Tongue (tissue), 2 donors: Measurements from ENCODE around the gene SEC16A. TPM values are rescaled to one million over a fixed set of nuclear protein-coding genes. Genes with fewer than 3 reads are reported as not detected.

Source experiments
- DNase-seq: peaks from one replicate; pipeline ENCODE4 v3.0.0-alpha.2; 2015
- total RNA-seq: library from RNA; depleted of rRNA; stranded (reverse); fragments of >200 nt; gene quantifications from one replicate; pipeline ENCODE4 v1.2.3, GENCODE V29; 2014

Gene SEC16A
- total RNA-seq, 1 donor from 2014 or later: 29.4 TPM

- DNase-seq: no peak
These were observed 35.1 kb upstream of the SEC16A start for GRCh38 chr9:136517950-136518349.

DNA sequence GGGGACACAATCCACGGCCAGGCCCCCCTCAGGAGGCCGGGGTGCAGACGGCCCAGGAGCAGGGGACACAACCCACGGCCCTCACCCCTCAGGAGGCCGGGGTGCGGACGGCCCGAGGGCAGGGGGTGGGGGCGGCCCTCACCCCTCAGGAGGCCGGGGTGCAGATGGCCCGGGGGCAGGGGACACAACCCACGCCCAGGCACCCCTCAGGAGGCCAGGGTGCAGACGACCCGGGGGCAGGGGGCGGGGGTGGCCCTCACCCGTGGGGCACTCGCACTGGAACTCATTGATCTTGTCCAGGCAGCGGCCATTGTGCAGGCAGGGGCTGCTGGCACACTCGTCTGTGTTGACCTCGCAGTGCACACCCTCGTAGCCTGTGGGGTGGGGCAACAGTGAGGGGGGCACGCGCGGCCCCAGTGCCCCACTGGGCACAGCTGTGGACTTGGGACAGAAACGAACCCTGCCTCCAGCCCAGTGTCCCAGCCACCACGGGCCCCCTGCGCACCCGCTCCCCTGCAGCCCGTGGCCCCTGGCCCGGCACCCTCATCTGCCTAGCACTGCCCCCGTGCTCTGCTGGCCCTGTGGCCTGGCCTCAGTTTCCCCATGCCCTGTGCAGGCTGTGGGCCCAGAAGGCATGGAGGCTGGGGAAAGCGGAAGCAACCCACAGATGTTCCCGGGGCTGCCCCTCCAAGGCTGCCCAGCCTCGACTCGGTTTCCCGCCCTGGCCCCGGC, 34.3 kb upstream of the SEC16A start:
- DNase-seq: no peak

DNA sequence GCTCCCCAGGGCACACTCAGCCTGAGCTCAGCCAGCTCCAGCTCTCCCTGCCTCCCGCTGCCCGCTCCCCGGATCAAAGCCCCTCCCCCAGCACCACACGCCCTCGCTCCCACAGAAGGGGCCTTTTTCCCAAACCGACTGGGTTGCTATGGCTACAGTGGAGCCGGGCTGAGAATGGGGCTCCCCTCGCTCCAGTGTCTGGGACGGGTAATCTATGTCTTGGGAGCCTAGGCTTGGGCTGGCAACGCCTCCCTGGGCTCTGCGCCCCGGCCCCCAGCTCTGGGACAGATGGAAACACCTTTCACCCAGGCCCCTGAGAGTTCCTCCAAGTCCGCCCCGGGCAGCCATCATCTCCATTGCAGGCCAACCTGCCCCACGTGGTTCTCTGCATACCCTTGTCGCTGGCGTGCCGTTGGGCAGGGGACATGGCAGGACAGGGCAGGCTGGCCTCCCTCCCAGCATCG, 33.4 kb upstream of the SEC16A start:
- no peak for DNase-seq

GRCh38 chr9:136515276-136515675, 32.4 kb upstream of the SEC16A start:
- no peak for DNase-seq

DNA sequence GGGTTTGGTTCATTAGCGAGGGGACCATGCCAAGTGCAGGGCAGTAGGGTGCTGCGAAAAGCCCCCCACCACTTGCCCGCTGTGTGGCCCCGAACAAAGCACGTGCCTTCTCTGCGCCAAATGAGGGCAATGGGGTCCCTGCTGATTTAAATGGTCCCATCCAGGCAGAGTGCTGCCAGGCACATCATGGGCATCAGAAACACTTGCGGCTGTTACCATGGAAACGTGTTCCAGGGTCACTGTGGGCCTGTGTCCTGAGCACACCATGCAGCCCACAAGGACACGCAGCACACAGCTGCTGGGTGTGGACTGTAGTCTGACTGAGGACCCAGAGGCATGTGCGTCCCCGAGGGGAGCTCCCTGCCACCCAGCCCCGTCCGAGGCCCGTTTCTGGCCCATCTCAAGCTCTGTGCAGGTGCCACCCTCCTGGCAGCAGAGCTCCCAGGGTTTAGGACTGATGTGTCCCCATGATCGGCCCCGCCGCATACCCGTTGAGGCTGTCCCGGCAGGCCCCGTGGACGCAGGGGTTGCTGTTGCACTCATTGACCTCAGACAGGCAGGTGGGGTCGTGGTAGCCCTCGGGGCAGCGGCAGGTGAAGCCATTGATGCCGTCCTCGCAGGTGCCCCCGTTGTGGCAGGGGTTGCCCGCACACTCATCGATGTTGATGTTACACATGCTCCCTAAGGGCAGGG, 31.3 kb upstream of the SEC16A start:
- no peak for DNase-seq

GRCh38 chr9:136513191-136513590, 30.4 kb upstream of the SEC16A start:
- DNase-seq: no peak

DNA sequence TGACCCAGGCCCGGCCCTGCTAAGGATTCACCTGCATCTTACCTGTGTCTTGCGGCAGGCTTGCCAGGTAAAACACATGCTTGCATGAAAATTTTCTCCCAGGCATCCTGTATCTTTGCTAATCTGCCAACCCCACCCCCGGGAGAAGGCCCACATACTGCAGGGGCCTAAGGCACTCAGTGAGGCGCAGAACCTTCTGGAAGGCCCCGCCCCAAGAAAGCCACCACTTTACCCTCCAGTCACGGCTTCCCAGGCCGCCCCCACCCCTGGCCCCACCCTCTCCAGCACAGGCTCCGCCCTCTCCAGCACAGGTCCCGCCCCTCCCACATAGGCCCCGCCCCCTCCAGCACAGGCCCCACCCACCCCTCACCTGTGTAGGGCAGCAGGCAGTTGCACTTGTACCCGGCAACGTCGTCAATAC, 29.8 kb upstream of the SEC16A start:
- no peak for DNase-seq

DNA sequence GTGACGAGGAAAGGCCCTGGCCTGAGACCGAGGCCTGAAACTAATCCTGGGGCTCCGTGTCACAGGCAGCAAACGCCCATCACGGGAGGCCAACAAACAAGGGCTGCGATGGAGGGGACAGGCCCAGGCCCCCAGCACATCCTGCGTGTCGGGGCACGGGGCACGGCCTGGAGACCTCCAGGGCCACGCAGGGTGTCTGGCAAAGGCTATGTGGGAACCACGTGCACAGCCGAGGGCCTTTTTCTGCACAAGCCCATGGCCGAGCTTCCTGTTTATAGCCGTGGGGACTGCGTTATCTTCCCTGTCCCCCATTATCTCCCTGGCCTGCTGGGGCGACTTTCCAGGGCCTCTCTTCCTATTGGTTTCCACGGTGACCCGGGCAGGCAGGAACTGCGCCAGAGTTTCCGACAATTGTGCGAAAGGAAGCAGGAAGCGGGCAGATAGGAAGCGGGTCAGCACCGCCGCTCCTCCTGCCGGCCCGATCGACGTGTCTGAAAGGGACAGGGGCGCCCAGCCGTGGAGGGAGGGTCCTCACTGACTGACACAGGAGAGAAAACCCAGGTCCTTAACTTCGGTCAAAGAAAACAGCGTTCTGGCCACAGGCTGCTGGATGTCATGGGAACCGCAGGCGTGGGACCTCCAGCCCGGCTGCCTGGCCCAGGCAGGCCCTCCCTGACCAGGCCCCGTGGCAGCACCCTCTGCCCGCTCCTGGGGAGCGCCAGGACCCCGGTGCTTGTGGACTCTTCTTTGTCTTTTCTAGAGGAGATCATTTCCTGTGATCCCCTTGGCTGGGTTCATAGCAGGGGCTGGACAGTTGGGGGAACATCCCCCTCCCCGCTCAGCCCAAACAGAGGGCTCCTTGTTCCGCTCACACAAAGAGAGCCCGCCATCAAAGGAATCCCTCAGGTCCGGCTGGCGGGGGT, 29.1 kb upstream of the SEC16A start:
- DNase-seq: no peak

GRCh38 chr9:136511144-136511669, 28.4 kb upstream of the SEC16A start:
- no peak for DNase-seq

DNA sequence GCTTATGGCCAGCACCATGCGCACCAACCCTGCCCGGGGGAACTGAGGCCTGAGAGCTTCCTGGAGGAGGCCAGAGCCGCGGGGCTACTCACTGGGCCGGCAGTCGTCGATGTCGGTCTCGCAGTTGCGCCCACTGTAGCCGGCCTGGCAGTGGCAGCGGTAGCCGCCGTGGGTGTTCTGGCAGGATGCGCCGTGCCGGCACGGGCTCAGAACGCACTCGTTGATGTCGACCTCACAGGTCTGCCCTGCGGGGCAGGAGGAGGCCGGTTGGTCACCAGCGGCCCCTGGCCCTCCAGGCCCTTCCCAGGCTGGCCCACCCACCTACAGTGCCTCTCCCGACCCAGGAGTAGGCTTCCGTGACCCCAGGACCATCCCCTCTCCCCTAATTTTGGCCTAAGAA, 27.7 kb upstream of the SEC16A start:
- DNase-seq: no peak

DNA sequence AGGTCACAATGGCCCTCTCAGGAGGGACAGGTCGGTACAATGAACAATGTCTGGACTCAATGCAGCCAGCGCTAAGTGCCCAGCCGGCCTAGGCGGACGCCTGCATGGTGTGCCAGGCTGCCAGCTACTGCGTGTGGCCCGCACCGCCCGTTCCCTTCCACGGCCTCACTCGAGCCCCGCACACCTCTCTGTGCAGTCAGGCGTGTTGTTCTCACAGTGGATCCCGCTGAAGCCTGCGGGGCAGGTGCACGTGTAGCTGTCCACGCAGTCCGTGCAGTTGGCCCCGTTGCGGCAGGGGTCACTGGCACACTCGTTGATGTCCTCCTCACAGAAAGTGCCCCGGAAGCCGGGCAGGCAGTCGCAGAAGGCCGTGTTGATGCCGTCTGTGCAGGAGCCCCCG, 26.7 kb upstream of the SEC16A start:
- DNase-seq: no peak

DNA sequence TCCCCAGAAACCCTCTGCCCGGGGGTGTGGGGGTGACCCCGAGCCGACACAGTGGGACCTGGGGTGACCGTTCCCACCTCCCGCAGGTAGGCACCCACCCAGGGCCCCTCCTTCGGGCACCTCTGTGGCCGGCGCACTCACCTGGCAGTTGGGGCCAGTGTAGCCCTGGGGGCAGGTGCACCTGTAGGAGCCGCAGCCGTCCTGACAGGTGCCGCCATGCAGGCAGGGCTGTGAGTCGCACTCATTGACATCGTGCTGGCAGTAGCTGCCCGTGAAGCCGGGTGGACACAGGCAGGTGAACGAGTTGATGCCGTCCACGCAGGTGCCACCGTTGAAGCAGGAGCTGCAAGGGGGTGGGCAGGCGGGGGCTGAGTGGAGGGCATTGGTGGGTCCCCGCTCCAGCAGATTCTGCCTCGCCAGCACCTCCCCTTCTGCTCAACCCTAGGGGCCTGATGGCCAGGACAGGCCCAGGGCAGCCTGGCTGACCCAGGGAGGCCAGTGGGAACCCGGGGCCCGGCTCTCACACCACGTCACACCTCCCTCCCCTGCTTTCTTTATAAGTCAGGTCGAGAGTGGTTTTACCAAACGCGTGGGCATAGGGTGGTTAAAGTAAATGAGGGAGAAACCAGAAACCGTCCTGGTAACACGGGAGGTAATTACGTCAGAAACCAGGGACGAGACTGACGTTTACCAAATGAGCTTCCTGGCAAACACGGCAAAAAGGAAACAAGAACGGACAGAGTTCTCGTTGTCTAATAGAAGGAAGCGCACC, 26.1 kb upstream of the SEC16A start:
- no peak for DNase-seq

DNA sequence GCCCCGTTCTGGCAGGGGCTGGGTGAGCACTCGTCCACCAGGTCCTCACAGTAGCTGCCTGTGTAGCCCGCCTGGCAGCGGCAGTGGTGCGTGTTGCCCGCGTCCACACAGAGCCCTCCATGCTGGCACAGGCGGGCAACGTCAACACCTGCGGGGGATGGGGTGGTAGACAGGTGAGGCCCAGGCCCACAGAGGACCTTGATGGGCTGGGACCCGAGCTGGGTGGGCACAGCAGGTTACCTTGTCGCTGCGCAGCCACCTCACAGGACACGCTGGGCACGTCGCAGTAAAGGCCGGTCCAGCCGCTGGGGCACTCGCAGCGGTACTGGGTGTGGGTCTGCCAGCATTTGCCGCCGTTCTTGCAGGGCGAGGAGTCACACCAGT, 25.1 kb upstream of the SEC16A start:
- DNase-seq: no peak

GRCh38 chr9:136507221-136507991, 24.6 kb upstream of the SEC16A start:
- DNase-seq: no peak

DNA sequence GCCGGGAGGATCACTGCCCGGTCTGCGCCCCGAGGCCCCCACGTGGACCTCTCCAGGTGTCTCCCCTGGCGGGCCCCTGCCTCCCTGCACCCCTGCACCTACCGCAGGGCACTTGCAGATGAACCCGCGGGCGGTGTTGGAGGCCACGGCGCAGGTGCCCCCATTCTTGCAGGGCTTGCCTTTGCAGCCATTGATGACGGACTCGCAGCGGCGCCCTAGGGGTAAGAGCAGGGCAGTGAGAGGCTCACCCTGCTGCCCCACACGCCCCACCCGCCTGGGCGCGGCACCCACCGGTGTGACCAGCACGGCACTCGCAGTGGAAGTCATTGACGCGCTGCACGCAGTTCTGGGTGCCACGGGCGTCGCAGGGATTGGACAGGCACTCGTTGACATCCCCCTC, 23.6 kb upstream of the SEC16A start:
- DNase-seq: no peak

- no peak for DNase-seq
These were observed 22.9 kb upstream of the SEC16A start for GRCh38 chr9:136505406-136506403.

GRCh38 chr9:136504512-136505348, 21.9 kb upstream of the SEC16A start:
- no peak for DNase-seq

GRCh38 chr9:136502940-136503550, 20.2 kb upstream of the SEC16A start:
- DNase-seq: no peak
